UCSD-AML1 (cell line): ENCODE results near the gene FAM156B.
"Not testable (repeated sequence)": the region's sequence is repeated elsewhere in the genome, so short reads cannot be mapped to it uniquely, and the experiment has no call there.

Experiments
- DNase-seq: peaks from one replicate; lab custom pipeline; 2025; ENCODE audit not compliant: unreplicated experiment; lab: John Stamatoyannopoulos, UW

Gene FAM156B

GRCh38 chrX:52896855-52897709, at the start of gene FAM156B:
Gene FAM156B, plus strand, starts transcription at chrX:52897330. Its CDS starts 9,896 bp downstream, at chrX:52907226.
- DNase-seq, result not testable (repeated sequence)

GRCh38 chrX:52852110-52852860, 44.8 kb upstream of the FAM156B start:
- DNase-seq, result no peak

- DNase-seq, result not testable (repeated sequence)
Observed at GRCh38 chrX:52856991-52857525, 40.1 kb upstream of the FAM156B start.

- DNase-seq, result no peak
Observed at GRCh38 chrX:52865343-52865998, 31.7 kb upstream of the FAM156B start.

- DNase-seq, result no peak
Observed at GRCh38 chrX:52867610-52868348, 29.4 kb upstream of the FAM156B start, which contains the start of gene XAGE3. Gene XAGE3, minus strand, starts transcription at chrX:52868083. Its CDS starts 950 bp downstream, at chrX:52867133.

GRCh38 chrX:52870046-52870445, 27.1 kb upstream of the FAM156B start:
- DNase-seq, result no peak

- DNase-seq, result not testable (repeated sequence)
Observed at GRCh38 chrX:52873825-52874224, 23.3 kb upstream of the FAM156B start.

GRCh38 chrX:52874661-52875060, 22.5 kb upstream of the FAM156B start:
- DNase-seq, result no peak

- not testable (repeated sequence) for DNase-seq
Observed at GRCh38 chrX:52875436-52875835, 21.7 kb upstream of the FAM156B start.

- not testable (repeated sequence) for DNase-seq
Observed at GRCh38 chrX:52876386-52876785, 20.7 kb upstream of the FAM156B start.

- not testable (repeated sequence) for DNase-seq
Observed at GRCh38 chrX:52887459-52887858, 9.7 kb upstream of the FAM156B start.

- not testable (repeated sequence) for DNase-seq
Observed at GRCh38 chrX:52888090-52888489, 9.0 kb upstream of the FAM156B start.

GRCh38 chrX:52896438-52896837, 692 bp upstream of the FAM156B start:
- not testable (repeated sequence) for DNase-seq

- not testable (repeated sequence) for DNase-seq
Observed at GRCh38 chrX:52905531-52905930, 8.4 kb downstream of the FAM156B start.

GRCh38 chrX:52906072-52906471, 8.9 kb downstream of the FAM156B start:
- not testable (repeated sequence) for DNase-seq

- not testable (repeated sequence) for DNase-seq
Observed at GRCh38 chrX:52907137-52907536, 10.0 kb downstream of the FAM156B start.

GRCh38 chrX:52907900-52908299, 10.8 kb downstream of the FAM156B start:
- DNase-seq, result not testable (repeated sequence)

GRCh38 chrX:52909313-52909969, 12.3 kb downstream of the FAM156B start:
- not testable (repeated sequence) for DNase-seq

GRCh38 chrX:52913681-52914080, 16.6 kb downstream of the FAM156B start:
- not testable (repeated sequence) for DNase-seq

GRCh38 chrX:52914704-52915103, 17.6 kb downstream of the FAM156B start:
- DNase-seq, result not testable (repeated sequence)
